ENCODE measurements around the gene LRP11. TPM values are rescaled to one million over a fixed set of nuclear protein-coding genes. Genes with fewer than 3 reads are reported as not detected.
A peak's percentile ranks its signal among the peaks of the same experiment; 100 is the strongest.

The LRP11 gene
- polyA plus RNA-seq, 3 donors = 0.20 to 0.41 (median 0.32) TPM

- H3K9me3 Mint-ChIP-seq = no peaks in the 10 kb centered on the region
- intact Hi-C loops (cut with micrococcal nuclease) = no loop called here
- H4K20me1 ChIP-seq (ENCODE audit: insufficient read depth, low read length) = no peaks in the 10 kb centered on the region
- H3K4me3 ChIP-seq (replicated peaks in 1 of 3; ENCODE audit: low read depth in 2 of 3, low read length in 3 of 3) = no peak overlapping the region
- no peak for DNase-seq
- no peaks in the 10 kb centered on the region for H3K9me3 ChIP-seq (replicated peaks in 1 of 2; ENCODE audit: control insufficient read depth in 1 of 2, insufficient read depth in 1 of 2, low read length in 2 of 2)
- TF ChIP-seq CTCF (IDR thresholded peaks at IDR 0.05) = no peak
- H3K9ac ChIP-seq (ENCODE audit: insufficient read depth, low read length, poor library complexity, severe bottlenecking) = no peak overlapping the region
- no peaks in the 10 kb centered on the region for H3K27me3 ChIP-seq (ENCODE audit: control insufficient read depth in 2 of 2, insufficient read depth in 2 of 2, low read length in 2 of 2)
- H3K27ac ChIP-seq (ENCODE audit: low read depth in 1 of 2, low read length in 2 of 2) = no peak overlapping the region
- no peaks in the 10 kb centered on the region for H3K27me3 Mint-ChIP-seq (ENCODE audit: low read depth in 3 of 3)
- H3K4me2 ChIP-seq (replicated peaks; ENCODE audit: extremely low read depth, low read length, poor library complexity, severe bottlenecking) = no peak overlapping the region
- H3K27ac Mint-ChIP-seq = no peak overlapping the region
- no peaks in the 10 kb centered on the region for H3K4me1 Mint-ChIP-seq
- no peak overlapping the region for H3K4me3 Mint-ChIP-seq
- no CpG with 5 or more reads among the region's 4 CpGs for WGBS (ENCODE audit: insufficient coverage)
- H2AFZ ChIP-seq (ENCODE audit: insufficient read depth, low read depth, low read length, poor library complexity, severe bottlenecking) = no peak overlapping the region
- H3K36me3 ChIP-seq (replicated peaks in 1 of 2; ENCODE audit: control insufficient read depth in 1 of 2, insufficient read depth in 2 of 2, low read length in 2 of 2) = no peaks in the 10 kb centered on the region
- no peaks in the 10 kb centered on the region for H3K79me2 ChIP-seq (ENCODE audit: insufficient read depth, low read length)
- no peaks in the 10 kb centered on the region for H3K36me3 Mint-ChIP-seq
- no peaks in the 10 kb centered on the region for H3K4me1 ChIP-seq (ENCODE audit: control insufficient read depth in 1 of 2, insufficient read depth in 2 of 2, low read length in 2 of 2)
These were observed 38.9 kb downstream of the LRP11 start for GRCh38 chr6:149825292-149825691.

- Histone ChIP-seq H3K9ac (ENCODE audit: insufficient read depth, low read length, poor library complexity, severe bottlenecking) (no peak overlapping the region), H3K4me2 (replicated peaks; ENCODE audit: extremely low read depth, low read length, poor library complexity, severe bottlenecking) (no peak overlapping the region), H3K4me1 (ENCODE audit: control insufficient read depth in 1 of 2, insufficient read depth in 2 of 2, low read length in 2 of 2) (no peaks in the 10 kb centered on the region), H3K27me3 (ENCODE audit: control insufficient read depth in 2 of 2, insufficient read depth in 2 of 2, low read length in 2 of 2) (no peaks in the 10 kb centered on the region), H3K79me2 (ENCODE audit: insufficient read depth, low read length) (no peaks in the 10 kb centered on the region), H4K20me1 (ENCODE audit: insufficient read depth, low read length) (no peaks in the 10 kb centered on the region), H3K36me3 (replicated peaks in 1 of 2; ENCODE audit: control insufficient read depth in 1 of 2, insufficient read depth in 2 of 2, low read length in 2 of 2) (no peaks in the 10 kb centered on the region), H3K4me3 (replicated peaks in 1 of 3; ENCODE audit: low read depth in 2 of 3, low read length in 3 of 3) (no peak overlapping the region), H3K27ac (ENCODE audit: low read depth in 1 of 2, low read length in 2 of 2) (no peak overlapping the region), H2AFZ (ENCODE audit: insufficient read depth, low read depth, low read length, poor library complexity, severe bottlenecking) (no peak overlapping the region), H3K9me3 (replicated peaks in 1 of 2; ENCODE audit: control insufficient read depth in 1 of 2, insufficient read depth in 1 of 2, low read length in 2 of 2) (no peaks in the 10 kb centered on the region)
- Mint-ChIP-seq H3K9me3 (no peaks in the 10 kb centered on the region), H3K4me3 (no peak overlapping the region), H3K4me1 (no peaks in the 10 kb centered on the region), H3K27me3 (ENCODE audit: low read depth in 3 of 3) (no peaks in the 10 kb centered on the region), H3K36me3 (no peaks in the 10 kb centered on the region), H3K27ac (no peak overlapping the region)
- no peak for DNase-seq
- WGBS (ENCODE audit: insufficient coverage) = 83% methylated on average over 3 of the region's 4 CpGs
- intact Hi-C loops (cut with micrococcal nuclease) = no loop called here
- peak; percentile 17 for TF ChIP-seq CTCF (IDR thresholded peaks at IDR 0.05)
These were observed 41.1 kb downstream of the LRP11 start for GRCh38 chr6:149823013-149823412.
